ENCODE results near the gene TTC7B. TPM values are rescaled to one million over a fixed set of nuclear protein-coding genes. Genes with fewer than 3 reads are reported as not detected.

The TTC7B gene
- total and polyA plus RNA-seq, 2 of the 13 experiments (the other 11 are each of a cell fraction or from before 2014, with no cell fraction given), result 1.3 to 3.2 TPM

DNA sequence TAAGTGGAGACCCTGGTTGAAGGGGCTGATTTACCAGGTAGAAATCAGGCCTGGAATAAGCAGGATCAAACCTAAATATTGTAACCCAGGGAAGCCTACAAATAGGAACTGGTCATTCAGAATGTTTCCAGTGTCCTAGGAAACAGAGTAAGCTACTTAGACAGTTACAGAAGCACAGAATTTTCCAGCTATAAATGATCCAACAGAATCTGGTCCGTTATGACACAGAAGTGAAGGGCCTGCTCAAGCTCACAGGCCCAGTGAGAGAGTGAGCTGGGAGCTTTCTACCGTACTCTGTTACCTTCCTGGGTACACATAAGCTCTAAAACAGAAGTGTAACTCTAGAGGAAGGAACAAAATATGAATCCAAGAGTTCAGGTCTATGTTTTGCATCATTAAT lies 119.1 kb downstream of the TTC7B start:
- Histone ChIP-seq H3K9ac (ENCODE audit: insufficient read depth, low read depth, low read length) (no peak overlapping the region), H4K20me1 (ENCODE audit: insufficient read depth, low read length) (no peaks in the 10 kb centered on the region), H3K4me3 (replicated peaks in 1 of 3; ENCODE audit: insufficient read depth in 1 of 3, low read depth in 2 of 3, low read length in 3 of 3) (no peak overlapping the region), H3K36me3 (replicated peaks in 1 of 2; ENCODE audit: control insufficient read depth in 1 of 2, insufficient read depth in 2 of 2, low read length in 2 of 2) (no peaks in the 10 kb centered on the region), H3K4me1 (ENCODE audit: insufficient read depth, low read length) (no peaks in the 10 kb centered on the region), H2AFZ (ENCODE audit: low read length) (no peak overlapping the region), H3K27ac (ENCODE audit: extremely low read length, insufficient read depth, low read length) (no peak overlapping the region), H3K4me2 (ENCODE audit: low read depth, low read length) (no peak overlapping the region), H3K27me3 (ENCODE audit: control insufficient read depth in 1 of 2, insufficient read depth in 2 of 2, low read length in 2 of 2) (no peaks in the 10 kb centered on the region), H3K9me3 (ENCODE audit: low read length) (no peaks in the 10 kb centered on the region), H3K79me2 (ENCODE audit: insufficient read depth, low read length) (no peaks in the 10 kb centered on the region)
- DNase-seq (ENCODE audit: low spot score), result no peak
- TF ChIP-seq HOXA9 (CRISPR knock-in tag; IDR thresholded peaks at IDR 0.05; ENCODE audit: borderline replicate concordance) (no peak), ZNF318 (CRISPR knock-in tag; IDR thresholded peaks at IDR 0.05) (no peak)
- TF ChIP-seq, protein P1, sequence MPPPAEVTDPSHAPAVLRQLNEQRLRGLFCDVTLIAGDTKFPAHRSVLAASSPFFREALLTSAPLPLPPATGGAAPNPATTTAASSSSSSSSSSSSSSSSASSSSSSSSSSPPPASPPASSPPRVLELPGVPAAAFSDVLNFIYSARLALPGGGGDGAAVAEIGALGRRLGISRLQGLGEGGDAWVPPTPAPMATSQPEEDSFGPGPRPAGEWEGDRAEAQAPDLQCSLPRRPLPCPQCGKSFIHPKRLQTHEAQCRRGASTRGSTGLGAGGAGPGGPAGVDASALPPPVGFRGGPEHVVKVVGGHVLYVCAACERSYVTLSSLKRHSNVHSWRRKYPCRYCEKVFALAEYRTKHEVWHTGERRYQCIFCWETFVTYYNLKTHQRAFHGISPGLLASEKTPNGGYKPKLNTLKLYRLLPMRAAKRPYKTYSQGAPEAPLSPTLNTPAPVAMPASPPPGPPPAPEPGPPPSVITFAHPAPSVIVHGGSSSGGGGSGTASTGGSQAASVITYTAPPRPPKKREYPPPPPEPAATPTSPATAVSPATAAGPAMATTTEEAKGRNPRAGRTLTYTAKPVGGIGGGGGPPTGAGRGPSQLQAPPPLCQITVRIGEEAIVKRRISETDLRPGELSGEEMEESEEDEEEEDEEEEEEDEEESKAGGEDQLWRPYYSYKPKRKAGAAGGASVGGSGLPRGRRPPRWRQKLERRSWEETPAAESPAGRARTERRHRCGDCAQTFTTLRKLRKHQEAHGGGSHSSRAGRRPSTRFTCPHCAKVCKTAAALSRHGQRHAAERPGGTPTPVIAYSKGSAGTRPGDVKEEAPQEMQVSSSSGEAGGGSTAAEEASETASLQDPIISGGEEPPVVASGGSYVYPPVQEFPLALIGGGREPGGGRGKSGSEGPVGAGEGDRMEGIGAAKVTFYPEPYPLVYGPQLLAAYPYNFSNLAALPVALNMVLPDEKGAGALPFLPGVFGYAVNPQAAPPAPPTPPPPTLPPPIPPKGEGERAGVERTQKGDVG (CRISPR knock-in tag; IDR thresholded peaks at IDR 0.05; ENCODE audit: borderline replicate concordance), result no peak
- TF ChIP-seq, protein P2, sequence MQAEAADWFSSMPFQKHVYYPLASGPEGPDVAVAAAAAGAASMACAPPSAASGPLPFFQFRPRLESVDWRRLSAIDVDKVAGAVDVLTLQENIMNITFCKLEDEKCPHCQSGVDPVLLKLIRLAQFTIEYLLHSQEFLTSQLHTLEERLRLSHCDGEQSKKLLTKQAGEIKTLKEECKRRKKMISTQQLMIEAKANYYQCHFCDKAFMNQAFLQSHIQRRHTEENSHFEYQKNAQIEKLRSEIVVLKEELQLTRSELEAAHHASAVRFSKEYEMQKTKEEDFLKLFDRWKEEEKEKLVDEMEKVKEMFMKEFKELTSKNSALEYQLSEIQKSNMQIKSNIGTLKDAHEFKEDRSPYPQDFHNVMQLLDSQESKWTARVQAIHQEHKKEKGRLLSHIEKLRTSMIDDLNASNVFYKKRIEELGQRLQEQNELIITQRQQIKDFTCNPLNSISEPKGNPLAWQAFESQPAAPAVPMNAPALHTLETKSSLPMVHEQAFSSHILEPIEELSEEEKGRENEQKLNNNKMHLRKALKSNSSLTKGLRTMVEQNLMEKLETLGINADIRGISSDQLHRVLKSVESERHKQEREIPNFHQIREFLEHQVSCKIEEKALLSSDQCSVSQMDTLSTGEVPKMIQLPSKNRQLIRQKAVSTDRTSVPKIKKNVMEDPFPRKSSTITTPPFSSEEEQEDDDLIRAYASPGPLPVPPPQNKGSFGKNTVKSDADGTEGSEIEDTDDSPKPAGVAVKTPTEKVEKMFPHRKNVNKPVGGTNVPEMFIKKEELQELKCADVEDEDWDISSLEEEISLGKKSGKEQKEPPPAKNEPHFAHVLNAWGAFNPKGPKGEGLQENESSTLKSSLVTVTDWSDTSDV (CRISPR knock-in tag; IDR thresholded peaks at IDR 0.05), result no peak
- TF ChIP-seq, protein P3, sequence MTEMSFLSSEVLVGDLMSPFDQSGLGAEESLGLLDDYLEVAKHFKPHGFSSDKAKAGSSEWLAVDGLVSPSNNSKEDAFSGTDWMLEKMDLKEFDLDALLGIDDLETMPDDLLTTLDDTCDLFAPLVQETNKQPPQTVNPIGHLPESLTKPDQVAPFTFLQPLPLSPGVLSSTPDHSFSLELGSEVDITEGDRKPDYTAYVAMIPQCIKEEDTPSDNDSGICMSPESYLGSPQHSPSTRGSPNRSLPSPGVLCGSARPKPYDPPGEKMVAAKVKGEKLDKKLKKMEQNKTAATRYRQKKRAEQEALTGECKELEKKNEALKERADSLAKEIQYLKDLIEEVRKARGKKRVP (CRISPR knock-in tag; IDR thresholded peaks at IDR 0.05), result 0 out of 4 replicates have a peak, but pooled peaks of 1 of the 2 experiments have one; percentile 3
- BruUV-seq (replicated peaks), result no TSS peak
- FAIRE-seq, result no peak
- WGBS (ENCODE audit: low lambda C conversion rate), result 29% methylated on average over 2 of the region's 2 CpGs
- intact Hi-C loops (cut with micrococcal nuclease; ENCODE audit: unreplicated experiment), result loop anchor here (1.0 kb wide), 2 partner anchors 298 to 408 kb away; no protein-coding TSS in a partner anchor
- POLR2A ChIA-PET, result interaction anchor here (0.8 to 0.9 kb wide), 2 partner anchors 196 to 313 kb away, joined by 3 read pairs; no protein-coding TSS in a partner anchor
- CTCF ChIA-PET (ENCODE audit: low intra/inter-chr PET ratio, low total read pairs), result interaction anchor here (1.9 to 2.1 kb wide), 2 partner anchors 297 to 395 kb away, joined by 9 to 44 read pairs; no protein-coding TSS in a partner anchor
- ATAC-seq, result peak; percentile 41; the same call in 1 of the 3 replicates
- in situ Hi-C loops (cut with HindIII; ENCODE audit: extremely low pct_ligation_motif_present, low pct_unique_long_range_greater_than_20kb), result loop anchor here (5.0 to 10.0 kb wide), 2 partner anchors 292 to 395 kb away; no protein-coding TSS in a partner anchor
